HL-60/S4 (cell line): ENCODE results near the gene MARK2.

Experiments
- in situ Hi-C: fragments of 300-500 bp; cut with MboI; formaldehyde crosslinking; loops from 2 replicates; pipeline ENCODE4 v1.14.3; 2022; ENCODE audit warnings: low sequenced_read_pairs

MARK2 gene

GRCh38 chr11:63907063-63907462, 68.2 kb downstream of the MARK2 start:
- in situ Hi-C loops = loop anchor here (10.0 kb wide), 1 partner anchor 72 kb away; the partner anchor contains the start of gene MARK2

GRCh38 chr11:63907808-63908530, 69.1 kb downstream of the MARK2 start:
- in situ Hi-C loops = loop anchor here (10.0 kb wide), 1 partner anchor 73 kb away; the partner anchor contains the start of gene MARK2

- in situ Hi-C loops = loop anchor here (10.0 kb wide), 1 partner anchor 74 kb away; the partner anchor contains the start of gene MARK2
Measured at GRCh38 chr11:63908631-63909401, 69.9 kb downstream of the MARK2 start.

GRCh38 chr11:63909591-63910506, 70.9 kb downstream of the MARK2 start:
- in situ Hi-C loops = loop anchor here (10.0 kb wide), 1 partner anchor 75 kb away; the partner anchor contains the start of gene MARK2

- in situ Hi-C loops = no loop called here
Measured at GRCh38 chr11:63910675-63911074, 71.8 kb downstream of the MARK2 start.

GRCh38 chr11:63911440-63911839, 72.5 kb downstream of the MARK2 start:
- in situ Hi-C loops = no loop called here

GRCh38 chr11:63911876-63912275, 73.0 kb downstream of the MARK2 start:
- in situ Hi-C loops = no loop called here

GRCh38 chr11:63912678-63913077, 73.8 kb downstream of the MARK2 start:
- in situ Hi-C loops = no loop called here

- in situ Hi-C loops = no loop called here
Measured at GRCh38 chr11:63913866-63914830, 75.2 kb downstream of the MARK2 start.

GRCh38 chr11:63914896-63915691, 76.2 kb downstream of the MARK2 start:
- in situ Hi-C loops = no loop called here

GRCh38 chr11:63915961-63916836, 77.3 kb downstream of the MARK2 start:
- in situ Hi-C loops = no loop called here

GRCh38 chr11:63916837-63917691, 78.2 kb downstream of the MARK2 start, which contains the start of gene RCOR2:
Gene RCOR2 (minus strand): TSS chr11:63917164. CDS start chr11:63916456, 708 bp downstream.
- in situ Hi-C loops = no loop called here

GRCh38 chr11:63917692-63918506, 79.0 kb downstream of the MARK2 start:
- in situ Hi-C loops = no loop called here

- in situ Hi-C loops = no loop called here
Measured at GRCh38 chr11:63918507-63919191, 79.7 kb downstream of the MARK2 start.
